H1 (cell line): ENCODE data around the gene APEH. TPM values are rescaled to one million over a fixed set of nuclear protein-coding genes. Genes with fewer than 3 reads are reported as not detected.

Experiments used
- CTCF ChIA-PET: fragments of 300-600 bp; sonication (Branson Sonifier 250); formaldehyde crosslinking; loops from one replicate; lab custom pipeline; 2021; ENCODE audit not compliant: partially characterized antibody; lab: Charles Lee
- POLR2A ChIA-PET: fragments of 300-600 bp; sonication (Branson Sonifier 250); formaldehyde crosslinking; loops from one replicate; lab custom pipeline; 2021; ENCODE audit warnings: inconsistent platforms; ENCODE audit not compliant: partially characterized antibody; lab: Charles Lee
- DNase-seq, 2 experiments: peaks; one replicate each; pipeline versions ENCODE4 v3.0.0 to v3.0.0-alpha.2; 2010 to 2022; ENCODE audit warnings: low spot score in 2 of 2, low read depth in 1 of 2, mixed read lengths in 1 of 2
- FAIRE-seq: peaks from 2 replicates; lab custom pipeline; 2011; peaks lifted over from hg19 to GRCh38; lab: Jason Lieb, UNC
- H2AFZ ChIP-seq: 2 replicates; pipeline ENCODE4 v1.8.1; 2012; ENCODE audit warnings: low read length, inconsistent platforms
- H2AK5ac ChIP-seq: 2 replicates; pipeline ENCODE4 v1.6.1; 2013; ENCODE audit warnings: low read depth, low read length
- H2BK120ac ChIP-seq: replicated peaks from 2 replicates; pipeline ENCODE3; 2013; ENCODE audit warnings: low read depth, low read length, inconsistent platforms
- H2BK12ac ChIP-seq: 2 replicates; pipeline ENCODE4 v1.6.1; 2013; ENCODE audit warnings: low read depth, low read length
- H2BK15ac ChIP-seq: 2 replicates; pipeline ENCODE4 v1.6.1; 2013; ENCODE audit warnings: low read length
- H2BK20ac ChIP-seq: 2 replicates; pipeline ENCODE4 v1.6.1; 2013; ENCODE audit warnings: low read length
- H2BK5ac ChIP-seq: 2 replicates; pipeline ENCODE4 v1.6.1; 2013; ENCODE audit warnings: low read depth, low read length
- H3K14ac ChIP-seq: 2 replicates; pipeline ENCODE4 v1.6.1; 2013; ENCODE audit warnings: inconsistent platforms; ENCODE audit not compliant: insufficient read length
- H3K18ac ChIP-seq: 2 replicates; pipeline ENCODE4 v1.6.1; 2013; ENCODE audit warnings: low read length; ENCODE audit errors: extremely low read depth
- H3K23ac ChIP-seq: 2 replicates; pipeline ENCODE4 v1.6.1; 2013; ENCODE audit warnings: inconsistent platforms; ENCODE audit not compliant: insufficient read length
- H3K23me2 ChIP-seq: 2 replicates; pipeline ENCODE4 v1.6.1; 2013; ENCODE audit warnings: low read depth, low read length
- H3K27ac ChIP-seq: 2 replicates; pipeline ENCODE4 v1.6.1; 2011; ENCODE audit warnings: low read depth, low read length, inconsistent platforms
- H3K27me3 ChIP-seq, 4 experiments: replicated peaks in 1 of 4; 1 replicate in 1 of 4; 2 replicates in 3 of 4; pipeline versions ENCODE4 v1.6.1 to v1.8.1; 2011 to 2013; ENCODE audit warnings: low read length in 3 of 4, mild to moderate bottlenecking in 3 of 4, inconsistent platforms in 2 of 4, mixed read lengths in 2 of 4, moderate library complexity in 1 of 4; ENCODE audit not compliant: control insufficient read depth in 3 of 4, insufficient read depth in 3 of 4; ENCODE audit errors: extremely low read depth in 1 of 4
- H3K36me3 ChIP-seq, 4 experiments: 2 replicates each; pipeline versions ENCODE4 v1.6.1 to v1.8.1; 2011 to 2013; ENCODE audit warnings: mild to moderate bottlenecking in 4 of 4, low read length in 3 of 4, moderate library complexity in 2 of 4, control low read depth in 1 of 4, inconsistent platforms in 1 of 4; ENCODE audit not compliant: insufficient read depth in 4 of 4, control insufficient read depth in 2 of 4
- H3K4ac ChIP-seq: replicated peaks from 2 replicates; pipeline ENCODE3; 2013; ENCODE audit warnings: low read length, low read depth, mixed read lengths, inconsistent platforms; ENCODE audit not compliant: insufficient read length
- H3K4me1 ChIP-seq, 4 experiments: replicated peaks in 1 of 4; 1 replicate in 1 of 4; 2 replicates in 3 of 4; pipeline versions ENCODE4 v1.6.1 to v1.8.1; 2011 to 2013; ENCODE audit warnings: low read length in 3 of 4, inconsistent platforms in 2 of 4, mixed read lengths in 1 of 4; ENCODE audit not compliant: insufficient read depth in 4 of 4, control insufficient read depth in 3 of 4
- H3K4me2 ChIP-seq, 2 experiments: 2 replicates each; pipeline versions ENCODE4 v1.6.1 to v1.8.1; 2011 to 2013; ENCODE audit warnings: low read depth in 2 of 2, low read length in 2 of 2, control low read depth in 1 of 2, inconsistent platforms in 1 of 2, mild to moderate bottlenecking in 1 of 2; ENCODE audit not compliant: insufficient read depth in 1 of 2
- H3K4me3 ChIP-seq, 4 experiments: fragments of 200-600, 300-600 bp in 1 of 4; sonication (generic), shearing (Covaris generic), sonication (Bioruptor Twin) in 1 of 4; 2 replicates each; pipeline versions ENCODE4 v1.5.1 to v1.8.1; 2011 to 2016; ENCODE audit warnings: low read length in 4 of 4, low read depth in 3 of 4, control low read depth in 2 of 4, inconsistent platforms in 2 of 4, mild to moderate bottlenecking in 2 of 4, mixed read lengths in 1 of 4, moderate library complexity in 1 of 4; ENCODE audit not compliant: insufficient read depth in 2 of 4; ENCODE audit errors: extremely low read depth in 1 of 4
- H3K56ac ChIP-seq: replicated peaks from 2 replicates; pipeline ENCODE3; 2013; ENCODE audit warnings: low read depth, mild to moderate bottlenecking, mixed read lengths, low read length, inconsistent platforms; ENCODE audit not compliant: insufficient read length
- H3K79me1 ChIP-seq: 2 replicates; pipeline ENCODE4 v1.6.1; 2013; ENCODE audit warnings: low read depth, low read length, control low read depth
- H3K79me2 ChIP-seq, 2 experiments: 2 replicates each; pipeline versions ENCODE4 v1.6.1 to v1.8.1; 2012 to 2013; ENCODE audit warnings: low read length in 2 of 2, mild to moderate bottlenecking in 2 of 2, inconsistent platforms in 1 of 2; ENCODE audit not compliant: insufficient read depth in 2 of 2, control insufficient read depth in 1 of 2
- H3K9ac ChIP-seq, 4 experiments: replicated peaks in 1 of 4; 1 replicate in 1 of 4; 2 replicates in 3 of 4; pipeline versions ENCODE4 v1.6.1 to v1.8.1; 2011 to 2013; ENCODE audit warnings: low read depth in 3 of 4, low read length in 3 of 4, control low read depth in 2 of 4, mild to moderate bottlenecking in 2 of 4, moderate library complexity in 2 of 4, inconsistent platforms in 1 of 4; ENCODE audit errors: extremely low read depth in 1 of 4
- H3K9me3 ChIP-seq, 2 experiments: 2 replicates each; pipeline versions ENCODE4 v1.6.1 to v1.8.1; 2012 to 2013; ENCODE audit warnings: mild to moderate bottlenecking in 2 of 2, moderate library complexity in 2 of 2, control low read depth in 1 of 2, inconsistent platforms in 1 of 2, low read depth in 1 of 2, low read length in 1 of 2, mixed read lengths in 1 of 2; ENCODE audit not compliant: insufficient read depth in 2 of 2
- H4K20me1 ChIP-seq, 2 experiments: replicated peaks in 1 of 2; 2 replicates each; pipeline versions ENCODE3 to v1.8.1; 2011 to 2013; ENCODE audit warnings: inconsistent platforms in 2 of 2, low read length in 2 of 2, mild to moderate bottlenecking in 1 of 2; ENCODE audit not compliant: insufficient read depth in 2 of 2, control insufficient read depth in 1 of 2
- H4K5ac ChIP-seq: 2 replicates; pipeline ENCODE4 v1.6.1; 2013; ENCODE audit warnings: low read length, low read depth, mixed read lengths, inconsistent platforms; ENCODE audit not compliant: insufficient read length
- H4K8ac ChIP-seq: 2 replicates; pipeline ENCODE4 v1.8.0; 2013; ENCODE audit warnings: mild to moderate bottlenecking, moderate library complexity, low read length, inconsistent platforms; ENCODE audit not compliant: insufficient read depth; ENCODE audit errors: extremely low read depth
- H4K91ac ChIP-seq: replicated peaks from 2 replicates; pipeline ENCODE3; 2013; ENCODE audit warnings: low read length, mixed read lengths, inconsistent platforms; ENCODE audit not compliant: insufficient read length
- CREB1 ChIP-seq: IDR thresholded peaks from 2 replicates; pipeline ENCODE4 v1.6.1; 2012; ENCODE audit warnings: inconsistent platforms
- JUN ChIP-seq: IDR thresholded peaks from 2 replicates; pipeline ENCODE4 v1.6.1; 2011; ENCODE audit warnings: low read depth, mild to moderate bottlenecking, improper control_type of control experiment, low read length
- SIRT6 ChIP-seq: IDR thresholded peaks from one replicate; pipeline ENCODE4 v1.7.1; 2012; ENCODE audit warnings: low read length, inconsistent platforms
- ZNF274 ChIP-seq: IDR thresholded peaks from 2 replicates; pipeline ENCODE4 v1.7.0; 2012; ENCODE audit warnings: low read length, borderline replicate concordance; ENCODE audit errors: extremely low read depth
- WGBS, 2 experiments: shearing (Covaris generic) in 1 of 2; methylation state at CpG; one replicate each; pipeline versions ENCODE4 v1.1.6 to v1.1.7; 2013 to 2015; ENCODE audit warnings: low lambda C conversion rate in 2 of 2, mixed read lengths in 2 of 2, inconsistent platforms in 1 of 2, low coverage in 1 of 2, missing lambda C conversion rate in 1 of 2; ENCODE audit not compliant: insufficient replicate concordance in 2 of 2, insufficient coverage in 1 of 2, insufficient read length in 1 of 2; ENCODE audit errors: extremely low coverage in 1 of 2, missing lambda C conversion rate in 1 of 2; 5-methylcytosine and 5-hydroxymethylcytosine counted together
- polyA plus RNA-seq, 7 experiments: library from polyadenylated mRNA; depleted of rRNA in 3 of 7; stranded (reverse) in 5 of 7; unstranded in 2 of 7; fragments of >200 nt in 5 of 7; fragments of 200-250 nt in 2 of 7; gene quantifications; 1 replicate in 5 of 7; 2 replicates in 1 of 7; 4 replicates in 1 of 7; pipeline versions ENCODE4 v1.2.1 to v1.2.3, GENCODE V29; 2011 to 2013; ENCODE audit warnings: missing spikeins in 2 of 7, mixed read lengths in 2 of 7
- total RNA-seq: library from RNA; stranded (reverse); fragmentation: NEBNext Ultra II Directional; extraction: Animal tissue kit (Norgen Biotek cat#: 25700); gene quantifications from 2 replicates; pipeline ENCODE4 v1.2.1, GENCODE V29; 2021

Gene APEH
- total and polyA plus RNA-seq, 2 of the 8 experiments (the other 6 are each of a cell fraction or from before 2014, with no cell fraction given): 222 to 260 TPM

- Histone ChIP-seq H3K4me2 (no peak overlapping the region), H3K9me3 (no peaks in the 10 kb centered on the region), H4K91ac (no peak overlapping the region), H3K27ac (no peak overlapping the region), H3K18ac (no peak overlapping the region), H3K4me3 (no peak overlapping the region), H2BK12ac (0 out of 2 replicates have a peak overlapping the region, but pooled peaks have one; percentile 31), H3K23ac (no peak overlapping the region), H3K4me1 (no peaks in the 10 kb centered on the region; a peak in 1 of 7 replicates), H3K56ac (no peak overlapping the region), H2AK5ac (no peak overlapping the region), H2BK5ac (no peak overlapping the region), H2BK15ac (no peak overlapping the region), H3K79me2 (no peaks in the 10 kb centered on the region), H3K14ac (no peak overlapping the region), H2BK20ac (no peak overlapping the region), H2BK120ac (no peak overlapping the region), H2AFZ (no peak overlapping the region), H3K79me1 (no peaks in the 10 kb centered on the region), H3K27me3 (no peaks in the 10 kb centered on the region), H3K36me3 (no peaks in the 10 kb centered on the region; a peak in 1 of 8 replicates), H3K23me2 (no peaks in the 10 kb centered on the region), H3K9ac (no peak overlapping the region), H4K8ac (peak overlapping the region; percentile 80), H3K4ac (no peak overlapping the region), H4K5ac (no peak overlapping the region), H4K20me1 (no peaks in the 10 kb centered on the region)
- DNase-seq: no peak
- POLR2A ChIA-PET: interaction anchor here (0.6 kb wide), 1 partner anchor 202 kb away, joined by 3 read pairs; no protein-coding TSS in a partner anchor
- CTCF ChIA-PET: interaction anchor here (0.8 to 3.9 kb wide), 5 partner anchors 13 to 110 kb away, joined by 3 to 12 read pairs (median 3); no protein-coding TSS in a partner anchor
- no peak for FAIRE-seq
- TF ChIP-seq CREB1 (no peak), ZNF274 (no peak), JUN (no peak), SIRT6 (no peak)
- 80% methylated on average over 1 of the region's 1 CpG; no CpG with 5 or more reads in 1 of the 2 experiments for WGBS, 2 experiments
Measured at GRCh38 chr3:49649576-49649975, 24.6 kb upstream of the APEH start.
